ENCODE data around the gene VPS35L. TPM values are rescaled to one million over a fixed set of nuclear protein-coding genes. Genes with fewer than 3 reads are reported as not detected.
"Not testable (repeated sequence)": the region's sequence is repeated elsewhere in the genome, so short reads cannot be mapped to it uniquely, and the experiment has no call there.

The VPS35L gene
- polyA plus RNA-seq, 4 donors = 62.3 to 64.9 (median 63.7) TPM

DNA sequence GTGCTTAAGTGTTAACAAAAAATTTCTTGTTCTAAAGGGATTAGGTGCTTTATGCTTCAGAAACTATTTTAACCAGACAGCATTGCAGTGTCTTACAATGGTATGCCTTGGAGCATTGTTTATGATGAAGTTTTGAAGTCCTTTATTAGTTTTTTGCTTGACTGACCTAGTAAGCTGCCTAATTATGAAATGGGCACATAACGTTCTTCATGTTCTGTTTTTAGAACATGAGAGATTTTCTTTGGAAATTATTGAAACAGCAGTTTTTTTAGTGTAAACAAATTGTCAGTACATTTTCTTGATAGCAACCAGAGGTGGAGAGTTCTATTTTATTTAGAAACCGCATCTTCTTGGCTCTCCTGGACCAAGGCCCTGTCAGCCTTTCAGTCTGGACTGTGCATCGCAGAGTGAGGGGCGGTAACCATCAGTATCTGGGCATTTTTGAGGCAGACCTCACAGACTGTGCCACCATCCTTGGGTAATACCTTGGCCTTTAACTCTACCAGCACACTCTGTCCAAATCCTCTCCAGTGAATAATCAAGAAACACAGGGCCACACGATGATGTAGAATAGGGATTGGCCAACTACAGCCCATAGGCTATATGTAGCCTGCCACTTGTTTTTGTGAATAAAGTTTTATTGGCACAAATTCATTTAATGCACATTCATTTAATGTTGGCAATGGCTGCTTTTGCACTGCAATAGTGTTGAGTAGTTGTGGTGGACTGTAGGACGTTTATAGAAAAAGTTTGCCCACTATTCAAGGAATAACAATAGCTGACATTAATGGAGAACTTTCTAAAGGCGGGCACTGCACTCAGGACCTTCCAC lies 81.1 kb downstream of the VPS35L start:
- DNase-seq (ENCODE audit: low read depth in 4 of 4, low spot score in 2 of 4) = no peak

DNA sequence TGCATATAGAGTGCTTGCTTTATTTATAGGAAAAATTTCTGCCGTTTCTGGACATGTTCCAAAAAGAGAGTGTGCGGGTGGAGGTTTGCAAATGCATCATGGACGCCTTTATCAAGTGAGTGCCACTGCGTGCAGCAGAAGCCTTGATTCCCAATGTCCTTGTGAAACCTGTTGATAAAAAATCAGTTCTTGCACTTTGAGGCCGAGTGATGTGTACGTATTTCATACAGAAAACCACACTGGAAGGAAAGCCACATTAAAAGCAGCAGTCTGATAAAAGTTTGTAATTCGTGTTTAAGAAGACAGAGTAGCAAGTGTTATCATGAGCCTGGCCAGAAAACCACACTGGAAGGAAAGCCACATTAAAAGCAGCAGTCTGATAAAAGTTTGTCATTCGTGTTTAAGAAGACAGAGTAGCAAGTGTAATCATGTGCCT lies 84.5 kb downstream of the VPS35L start:
- DNase-seq (ENCODE audit: low read depth in 4 of 4, low spot score in 2 of 4) = no peak

DNA sequence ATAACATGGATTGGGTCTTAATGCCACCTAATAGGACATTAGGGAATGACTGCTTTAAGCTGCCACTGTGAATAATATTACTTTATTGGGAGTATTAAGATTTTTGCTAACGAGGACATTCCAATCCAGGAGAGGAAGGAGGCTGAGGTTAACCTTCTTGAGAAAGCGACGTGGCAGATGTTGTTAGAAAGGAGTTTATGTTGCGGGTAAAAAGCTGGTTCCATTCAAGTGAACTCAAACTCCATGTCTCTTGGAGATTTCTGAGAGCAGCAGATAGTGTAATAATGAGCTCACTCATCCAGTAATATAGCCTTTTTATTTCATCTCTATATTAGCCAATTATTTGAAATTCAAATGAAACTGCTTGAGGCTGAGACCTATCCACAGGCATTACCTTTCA lies 87.0 kb downstream of the VPS35L start:
- no peak for DNase-seq (ENCODE audit: low read depth in 4 of 4, low spot score in 2 of 4)

DNA sequence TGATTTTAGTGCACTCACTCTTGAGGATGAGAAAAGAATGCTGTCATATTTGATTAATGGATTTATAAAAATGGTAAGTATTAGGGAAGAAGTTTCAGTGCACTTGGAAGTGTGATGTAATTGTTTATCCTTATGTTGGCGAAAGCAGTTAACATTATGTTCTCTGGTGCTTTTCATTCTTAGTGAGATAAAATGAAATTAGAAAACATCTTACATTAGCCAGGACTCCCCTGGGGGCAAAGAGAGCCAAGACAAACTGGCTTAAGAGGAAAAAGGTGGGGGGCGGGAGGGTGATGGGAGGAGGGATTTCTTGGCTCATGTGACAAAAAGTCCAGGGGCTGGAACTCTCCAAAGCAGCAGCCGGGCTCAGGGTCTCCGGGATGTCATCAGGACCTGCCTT lies 89.4 kb downstream of the VPS35L start:
- DNase-seq (ENCODE audit: low read depth in 4 of 4, low spot score in 2 of 4) = no peak

DNA sequence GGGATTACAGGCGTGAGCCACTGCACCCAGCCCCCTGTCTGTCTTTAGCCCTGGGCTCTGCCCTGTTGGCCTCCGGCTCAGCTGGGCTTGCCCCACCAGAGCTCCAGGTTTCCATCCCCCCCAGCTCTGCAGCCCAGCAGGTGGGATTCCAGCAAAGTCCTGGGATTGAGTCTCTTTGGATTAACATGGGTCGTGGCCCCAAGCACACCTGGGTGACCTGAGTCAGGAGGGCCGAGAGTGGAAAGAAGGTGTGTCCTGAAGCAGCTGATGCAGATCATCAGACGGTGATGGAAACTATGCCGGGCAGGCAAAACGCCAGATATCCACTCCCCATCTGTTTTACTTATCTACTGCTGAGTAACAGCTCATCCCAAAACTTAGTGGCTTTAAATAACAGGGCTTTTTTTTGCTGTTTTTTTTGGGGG lies 90.1 kb downstream of the VPS35L start:
- DNase-seq (ENCODE audit: low read depth in 4 of 4, low spot score in 2 of 4) = no peak

DNA sequence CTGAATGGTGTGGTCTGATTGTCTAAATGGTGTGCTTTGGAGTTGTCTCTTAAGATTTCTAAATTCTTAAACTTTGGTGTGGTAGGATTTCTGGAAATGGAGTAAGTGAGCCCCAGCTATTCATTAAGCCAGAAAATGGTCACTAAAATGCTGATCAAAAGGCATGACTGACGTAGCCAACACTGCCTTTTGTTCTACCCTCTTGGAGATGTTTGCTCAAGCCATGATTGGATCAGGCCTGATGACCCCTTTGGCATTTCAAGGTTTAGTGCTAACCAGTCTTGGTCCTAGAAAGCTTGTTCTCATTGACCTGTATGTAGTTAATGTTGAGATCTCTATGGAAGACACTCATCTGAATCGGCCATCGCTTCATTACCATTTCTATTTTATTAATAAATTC lies 94.5 kb downstream of the VPS35L start:
- no peak for DNase-seq (ENCODE audit: low read depth in 4 of 4, low spot score in 2 of 4)

DNA sequence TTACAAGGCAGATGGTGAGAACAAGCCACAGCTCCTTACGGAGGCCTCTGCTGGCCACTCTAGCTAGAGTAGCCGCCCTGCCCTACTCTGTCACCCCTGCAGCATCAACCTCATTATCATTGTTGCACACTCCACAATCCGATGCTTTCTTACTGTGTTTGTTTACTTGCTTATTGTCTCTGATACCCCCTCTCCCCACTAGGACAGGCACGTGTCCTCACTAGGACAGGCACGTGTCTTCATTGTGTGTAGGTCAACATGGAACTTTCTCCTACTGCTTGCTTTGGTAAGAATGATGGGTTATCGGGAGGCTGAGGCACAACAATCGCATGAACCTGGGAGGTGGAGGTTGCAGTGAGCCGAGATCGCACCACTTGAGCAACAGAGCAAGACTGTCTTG lies 98.6 kb downstream of the VPS35L start:
- no peak for DNase-seq (ENCODE audit: low read depth in 4 of 4, low spot score in 2 of 4)

DNA sequence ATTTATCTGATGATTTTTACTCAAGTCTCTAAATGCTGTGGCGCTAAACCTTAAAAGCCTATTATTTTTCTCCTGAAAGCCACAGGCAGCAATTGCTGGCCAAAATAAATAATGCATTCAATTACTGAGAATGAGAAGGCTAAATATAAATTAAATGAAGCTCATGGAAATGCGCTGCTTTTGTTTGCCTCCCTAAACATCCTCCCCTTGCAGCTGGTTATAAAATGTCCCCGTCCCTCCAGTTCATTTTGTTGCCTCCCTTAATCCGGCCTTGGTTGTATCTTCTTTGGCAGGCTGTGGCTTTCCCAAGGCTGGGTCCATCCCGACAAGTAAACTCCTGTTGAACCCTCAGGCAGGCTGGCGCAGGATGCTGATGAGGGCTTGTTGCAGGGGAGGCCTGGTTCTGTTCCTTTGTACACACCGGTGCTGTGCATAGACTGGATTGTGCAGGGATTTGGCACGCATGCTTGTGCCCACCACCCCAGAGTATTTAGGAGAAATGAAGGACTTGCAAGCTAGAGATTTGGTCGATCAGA lies 99.8 kb downstream of the VPS35L start:
- DNase-seq (ENCODE audit: low read depth in 4 of 4, low spot score in 2 of 4) = no peak

DNA sequence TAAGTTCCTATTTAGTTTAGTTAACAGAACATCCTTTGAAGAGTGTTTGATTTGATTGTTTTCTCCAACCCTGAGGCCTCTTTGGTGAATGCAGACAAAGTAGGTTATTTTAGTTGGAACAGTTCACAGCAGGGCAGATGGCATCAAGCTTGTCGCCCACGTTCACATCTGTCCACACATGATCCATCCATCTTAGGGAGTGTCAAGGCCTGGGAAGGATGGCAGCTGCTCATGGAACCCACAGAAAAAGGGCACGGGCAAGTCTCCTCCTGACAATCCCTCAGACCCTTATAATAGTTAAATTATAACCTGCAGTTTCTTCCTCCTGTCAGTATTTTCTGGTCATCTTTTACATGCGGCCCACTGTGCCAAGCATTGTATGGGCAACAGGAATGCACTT lies 102.3 kb downstream of the VPS35L start:
- DNase-seq (ENCODE audit: low read depth in 4 of 4, low spot score in 2 of 4) = no peak

DNA sequence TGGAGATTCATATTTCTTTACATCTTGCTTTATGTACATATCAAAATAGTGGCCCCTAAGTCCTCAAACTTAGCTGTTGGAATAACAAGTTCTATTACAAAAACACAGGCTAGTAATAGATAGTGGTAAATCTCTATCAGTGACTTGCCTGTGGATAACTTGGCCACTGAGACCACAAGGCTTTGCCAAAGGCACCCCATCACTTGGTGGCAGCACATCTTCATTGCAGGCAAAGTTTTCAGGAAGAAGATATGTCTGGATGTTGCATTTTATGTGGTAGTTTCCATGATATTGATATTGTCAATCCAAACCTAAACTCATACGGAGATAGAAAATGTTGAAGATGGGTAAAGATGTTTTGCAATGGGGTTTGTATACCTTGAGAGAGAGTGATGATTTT lies 104.1 kb downstream of the VPS35L start:
- no peak for DNase-seq (ENCODE audit: low read depth in 4 of 4, low spot score in 2 of 4)

DNA sequence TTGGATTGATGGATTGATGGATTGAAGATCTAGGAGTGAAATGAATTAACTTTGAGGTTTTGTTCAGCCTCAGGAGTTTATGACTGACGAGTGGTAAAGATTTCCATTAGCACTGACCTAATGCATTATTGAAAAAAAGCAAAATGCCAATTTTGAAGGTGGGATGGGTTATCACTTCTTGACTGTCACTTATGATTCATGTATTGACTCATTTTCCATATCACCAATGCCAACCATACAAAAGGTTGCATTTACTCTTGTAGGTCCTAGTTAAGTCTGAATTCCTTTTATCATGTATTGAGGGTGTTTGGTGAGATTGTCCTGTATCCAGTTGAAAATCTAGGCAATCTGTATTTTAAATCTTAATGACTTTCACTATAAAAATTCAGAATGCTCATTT lies 104.9 kb downstream of the VPS35L start:
- no peak for DNase-seq (ENCODE audit: low read depth in 4 of 4, low spot score in 2 of 4)

DNA sequence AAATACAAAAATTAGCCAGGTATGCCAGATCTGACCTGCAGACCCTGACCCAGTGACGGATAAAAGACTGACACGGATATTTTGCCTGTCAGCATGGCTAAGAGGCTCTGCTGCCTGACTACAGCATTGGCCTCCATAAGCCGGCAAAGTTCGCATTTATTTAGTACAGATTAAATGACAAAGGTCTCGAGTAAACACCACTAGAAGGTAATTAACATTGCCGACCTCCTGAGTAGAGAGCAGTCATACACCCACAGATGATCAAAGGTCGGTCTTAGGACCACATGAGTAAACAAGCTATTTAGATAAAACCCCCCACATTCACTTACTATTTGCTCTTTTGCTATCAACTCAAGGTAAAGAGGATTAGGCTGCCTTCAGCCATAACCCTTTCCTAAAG lies 106.8 kb downstream of the VPS35L start:
- no peak for DNase-seq (ENCODE audit: low read depth in 4 of 4, low spot score in 2 of 4)

DNA sequence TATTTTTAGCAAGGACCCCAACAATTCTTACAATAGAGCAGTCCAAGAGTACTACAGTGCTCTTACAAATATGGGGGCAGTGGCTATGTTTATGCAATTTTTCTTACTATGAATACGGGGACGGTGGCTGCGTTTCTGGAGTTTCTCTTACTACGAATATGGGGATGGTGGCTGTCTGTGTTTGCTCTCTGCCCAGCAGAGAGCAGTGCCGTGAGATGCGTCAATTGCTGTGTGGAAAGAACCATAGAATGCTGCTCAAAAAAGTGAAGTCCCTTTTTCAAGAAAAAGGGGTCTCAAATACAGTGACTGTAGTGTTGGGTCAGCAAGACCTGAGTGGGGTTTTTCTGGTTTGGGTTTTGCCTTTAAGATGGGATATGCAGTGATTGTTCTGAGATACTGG lies 108.7 kb downstream of the VPS35L start:
- DNase-seq (ENCODE audit: low read depth in 4 of 4, low spot score in 2 of 4) = no peak

DNA sequence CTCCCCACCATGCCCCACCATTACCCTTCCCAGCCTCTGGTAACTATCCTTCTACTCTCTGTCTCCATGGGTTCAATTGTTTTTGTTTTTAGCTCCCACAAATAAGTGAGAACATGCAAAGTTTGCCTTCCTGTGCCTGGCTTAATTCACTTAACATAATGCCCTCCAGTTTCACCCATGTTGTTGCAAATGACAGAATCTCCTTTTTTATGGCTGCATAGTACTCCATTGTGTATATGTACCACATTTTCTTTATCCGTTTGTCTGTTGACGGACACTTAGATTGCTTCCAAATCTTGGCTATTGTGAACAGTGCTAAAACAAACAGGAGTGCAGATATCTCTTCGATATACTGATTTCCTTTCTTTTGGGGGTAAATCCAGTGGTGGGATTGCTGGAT lies 109.8 kb downstream of the VPS35L start:
- DNase-seq (ENCODE audit: low read depth in 4 of 4, low spot score in 2 of 4) = not testable (repeated sequence)

DNA sequence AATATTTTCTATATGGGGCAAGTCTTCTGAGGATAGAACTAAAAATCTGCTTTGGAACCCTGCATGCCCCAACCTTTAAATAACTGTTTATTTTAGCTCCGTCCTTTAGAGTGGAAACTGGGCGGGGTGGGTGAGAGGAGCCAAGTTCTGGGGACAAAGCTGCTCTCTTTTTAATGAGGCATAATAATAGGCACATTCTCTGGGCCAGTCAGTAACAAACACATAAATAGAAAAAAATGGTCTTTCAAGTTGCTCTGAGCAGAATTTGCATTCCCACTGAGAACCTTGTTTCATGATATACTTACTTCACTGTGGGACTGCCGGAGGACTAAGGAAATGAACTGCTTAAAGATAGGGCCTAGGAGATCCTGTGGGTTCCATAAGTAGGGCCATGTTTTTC lies 111.0 kb downstream of the VPS35L start:
- no peak for DNase-seq (ENCODE audit: low read depth in 4 of 4, low spot score in 2 of 4)

DNA sequence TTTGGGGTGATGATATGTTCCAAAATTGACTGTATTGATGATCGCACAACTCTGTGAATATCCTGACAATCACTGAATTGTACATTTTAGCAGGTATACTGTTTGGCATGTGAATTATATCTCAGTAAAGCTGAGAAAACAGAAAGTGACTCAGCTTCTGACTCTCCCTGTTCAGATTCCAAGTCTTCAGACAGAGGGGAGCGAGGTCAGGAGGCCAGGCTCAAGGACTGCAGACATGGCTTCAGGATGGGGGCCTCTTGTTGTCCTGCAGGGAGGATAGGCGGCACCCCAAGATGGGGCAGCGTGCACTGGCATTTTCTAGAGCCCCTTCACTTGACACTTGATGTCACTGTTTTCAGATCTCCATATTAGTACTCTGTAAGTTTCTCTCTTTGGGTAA lies 116.9 kb downstream of the VPS35L start:
- no peak for DNase-seq (ENCODE audit: low read depth in 4 of 4, low spot score in 2 of 4)

DNA sequence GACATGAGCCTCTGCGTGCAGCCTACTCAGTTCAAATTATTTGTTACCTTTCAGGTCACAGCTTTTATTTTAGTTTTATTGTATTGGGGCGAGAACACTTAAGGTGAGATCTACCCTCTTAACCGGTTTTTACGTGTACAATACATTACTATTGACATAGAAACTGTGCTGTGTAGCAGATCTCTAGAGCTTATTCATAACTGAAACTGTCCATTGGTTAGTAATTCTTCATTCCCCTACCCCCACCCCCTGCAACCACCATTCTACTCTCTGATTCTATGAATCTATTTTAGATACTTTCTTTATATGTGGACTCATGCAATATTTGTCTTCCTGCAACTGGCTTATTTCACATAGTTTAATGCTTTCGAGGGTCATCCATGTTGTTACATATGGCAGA lies 119.0 kb downstream of the VPS35L start:
- no peak for DNase-seq (ENCODE audit: low read depth in 4 of 4, low spot score in 2 of 4)

DNA sequence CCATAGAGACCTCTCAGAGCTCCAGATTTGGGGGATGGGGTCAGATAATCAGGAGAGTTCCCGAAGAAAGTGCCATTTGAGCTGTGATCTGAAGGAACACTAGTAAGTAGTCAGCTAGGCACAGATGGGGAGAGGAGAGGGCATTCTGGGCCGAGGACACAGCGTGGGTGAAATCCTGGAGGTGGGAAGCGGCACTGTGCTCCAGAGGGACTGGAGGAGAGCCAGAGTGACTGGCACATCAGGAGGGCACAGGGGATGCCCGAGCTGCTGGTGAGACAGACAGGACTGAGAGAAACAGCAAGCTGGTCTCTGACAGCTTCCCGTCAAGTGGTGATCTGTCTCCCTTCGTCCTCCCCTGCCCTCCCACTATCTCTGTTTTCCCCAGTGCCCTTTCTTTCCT lies 121.9 kb downstream of the VPS35L start:
- no peak for DNase-seq (ENCODE audit: low read depth in 4 of 4, low spot score in 2 of 4)

DNA sequence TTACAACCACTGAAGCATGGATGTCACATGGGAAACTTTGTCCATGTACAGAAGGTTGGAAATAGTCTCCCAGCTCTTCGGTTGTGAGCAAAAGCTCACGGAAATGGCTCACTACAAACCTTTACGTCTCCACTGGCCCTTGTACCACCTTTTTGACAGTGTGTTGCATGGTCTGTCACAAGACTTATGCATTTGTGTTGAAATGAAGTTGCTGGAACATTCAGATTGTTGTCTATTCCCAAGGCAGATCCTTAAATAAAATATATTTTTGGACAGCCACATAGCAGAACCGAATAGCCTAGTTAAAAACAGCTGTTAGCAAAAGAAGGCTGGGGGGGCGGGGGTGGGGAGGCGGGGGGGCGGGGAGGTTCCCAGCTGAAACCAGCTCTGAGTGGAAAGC lies 123.3 kb downstream of the VPS35L start:
- DNase-seq (ENCODE audit: low read depth in 4 of 4, low spot score in 2 of 4) = no peak

DNA sequence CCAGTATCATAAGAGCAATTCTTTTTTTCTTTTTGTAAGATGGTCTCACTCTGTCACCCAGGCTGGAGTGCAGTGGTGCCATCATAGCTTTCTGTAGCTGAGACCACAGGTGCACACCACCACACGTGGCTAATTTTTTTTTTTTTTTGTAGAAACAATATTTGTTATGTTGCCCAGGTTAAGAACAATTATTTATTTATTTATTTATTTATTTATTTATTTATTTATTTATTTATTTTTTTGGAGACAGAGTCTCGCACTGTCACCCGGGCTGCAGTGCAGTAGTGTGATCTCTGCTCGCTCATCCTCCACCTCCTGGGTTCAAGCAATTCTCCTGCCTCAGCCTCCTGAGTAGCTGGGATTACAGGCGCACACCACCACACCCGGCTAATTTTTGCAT lies 123.8 kb downstream of the VPS35L start:
- not testable (repeated sequence) for DNase-seq (ENCODE audit: low read depth in 4 of 4, low spot score in 2 of 4)

DNA sequence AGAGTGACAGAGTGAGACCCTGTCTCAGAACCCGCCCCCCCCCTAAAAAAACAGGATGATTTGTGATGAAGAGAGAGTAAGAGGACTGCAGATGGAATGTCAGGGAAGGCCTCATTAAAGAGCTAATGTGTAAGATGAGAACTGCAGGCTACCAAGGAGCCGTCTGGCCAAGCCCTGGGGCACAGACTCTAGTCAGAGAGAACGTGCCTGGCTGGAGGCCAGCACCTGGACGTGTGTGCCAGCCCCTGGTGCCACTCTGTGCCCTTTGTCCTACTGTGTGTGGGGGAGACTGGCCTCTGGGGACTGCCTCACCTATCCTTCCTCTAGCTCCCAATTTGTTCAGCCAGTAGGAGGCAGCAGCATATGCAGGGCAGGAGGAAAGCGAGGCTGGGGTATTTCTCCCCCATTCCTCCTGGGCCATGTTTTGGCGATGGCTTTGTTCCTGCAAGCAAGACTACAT lies 125.4 kb downstream of the VPS35L start:
- peak in 2 of 4 donors; percentile 6 to 16 for DNase-seq (ENCODE audit: low read depth in 4 of 4, low spot score in 2 of 4)

DNA sequence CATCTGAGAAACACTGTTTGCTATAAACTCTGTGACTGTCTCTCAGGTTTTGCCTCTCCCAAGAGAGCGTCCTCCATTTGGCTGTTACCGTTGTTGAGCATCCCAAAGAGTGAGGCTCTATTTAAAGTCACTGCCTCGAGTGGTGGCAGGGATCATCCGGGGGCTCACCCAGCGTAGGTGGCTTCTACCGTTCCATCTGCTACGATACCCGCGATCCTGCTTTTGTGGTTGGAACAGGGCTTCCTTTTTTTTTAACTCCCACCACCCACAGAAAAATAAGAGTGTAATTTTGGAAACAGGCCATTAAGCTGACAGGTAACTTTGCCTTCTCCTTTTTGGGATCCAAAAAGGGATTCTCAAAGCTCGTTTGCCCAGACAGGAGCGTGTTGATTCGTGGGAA lies 126.1 kb downstream of the VPS35L start:
- no peak for DNase-seq (ENCODE audit: low read depth in 4 of 4, low spot score in 2 of 4)
